Naive thymus-derived CD4-positive, alpha-beta T cell (primary cell): ENCODE measurements around the gene PTPRN2. TPM values are rescaled to one million over a fixed set of nuclear protein-coding genes. Genes with fewer than 3 reads are reported as not detected.
A peak's percentile ranks its signal among the peaks of the same experiment; 100 is the strongest.

Experiments used
- ATAC-seq: fragments of 150-1000 bp; cut with Tn5 transposase; 2 replicates; pipeline ENCODE4 v1.10.0; 2021; ENCODE audit warnings: mild to moderate bottlenecking, moderate library complexity
- CTCF ChIA-PET: fragments of 350-600 bp; sonication (Branson Sonifier 250); formaldehyde crosslinking; loops from one replicate; lab custom pipeline; 2021; ENCODE audit warnings: antibody characterized with exemption; lab: Charles Lee
- POLR2A ChIA-PET: fragments of 350-600 bp; sonication (Branson Sonifier 250); formaldehyde crosslinking; loops from one replicate; lab custom pipeline; 2021; ENCODE audit warnings: antibody characterized with exemption, inconsistent platforms; lab: Charles Lee
- DNase-seq, 9 donors: peaks; one replicate each; pipeline versions ENCODE4 v3.0.0 to v3.0.0-alpha.2; 2020 to 2022; ENCODE audit warnings: mixed read lengths in 1 of 9
- H3K27ac ChIP-seq: one replicate; pipeline ENCODE4 v1.7.0; 2013; ENCODE audit warnings: mild to moderate bottlenecking, low read depth, low read length, moderate library complexity
- H3K27me3 ChIP-seq, 2 donors: one replicate each; pipeline ENCODE4 v1.7.0; 2013; ENCODE audit warnings: low read length in 2 of 2, mild to moderate bottlenecking in 2 of 2, moderate library complexity in 2 of 2; ENCODE audit not compliant: control insufficient read depth in 2 of 2, insufficient read depth in 2 of 2
- H3K36me3 ChIP-seq, 3 experiments: 1 replicate in 2 of 3; 2 replicates in 1 of 3; pipeline ENCODE4 v1.7.0; 2013; ENCODE audit warnings: low read length in 3 of 3, mild to moderate bottlenecking in 3 of 3, moderate library complexity in 1 of 3; ENCODE audit not compliant: insufficient read depth in 3 of 3, control insufficient read depth in 2 of 3
- H3K4me1 ChIP-seq, 2 donors: one replicate each; pipeline ENCODE4 v1.7.0; 2013; ENCODE audit warnings: low read length in 2 of 2, mild to moderate bottlenecking in 2 of 2, moderate library complexity in 1 of 2; ENCODE audit not compliant: control insufficient read depth in 2 of 2, insufficient read depth in 2 of 2
- H3K4me3 ChIP-seq: 2 replicates; pipeline ENCODE4 v1.7.0; 2013; ENCODE audit warnings: mild to moderate bottlenecking, low read length
- H3K9me3 ChIP-seq, 3 experiments: 1 replicate in 2 of 3; 2 replicates in 1 of 3; pipeline ENCODE4 v1.7.0; 2013; ENCODE audit warnings: low read length in 3 of 3; ENCODE audit not compliant: control insufficient read depth in 2 of 3
- H3K27ac Mint-ChIP-seq, 9 donors: one replicate each; pipeline ENCODE4 v1.8.0; 2020 to 2022; ENCODE audit warnings: mixed read lengths in 9 of 9, mild to moderate bottlenecking in 8 of 9, moderate library complexity in 5 of 9, inconsistent platforms in 2 of 9
- H3K27me3 Mint-ChIP-seq, 5 donors: one replicate each; pipeline ENCODE4 v1.8.0; 2021 to 2022; ENCODE audit warnings: mixed read lengths in 5 of 5, mild to moderate bottlenecking in 1 of 5
- H3K36me3 Mint-ChIP-seq, 5 donors: one replicate each; pipeline ENCODE4 v1.8.0; 2020 to 2022; ENCODE audit warnings: mixed read lengths in 5 of 5, mild to moderate bottlenecking in 3 of 5, inconsistent platforms in 1 of 5
- H3K4me1 Mint-ChIP-seq, 7 donors: one replicate each; pipeline ENCODE4 v1.8.0; 2020 to 2022; ENCODE audit warnings: mixed read lengths in 7 of 7, mild to moderate bottlenecking in 3 of 7, inconsistent platforms in 1 of 7
- H3K4me3 Mint-ChIP-seq, 10 donors: one replicate each; pipeline ENCODE4 v1.8.0; 2020 to 2022; ENCODE audit warnings: mild to moderate bottlenecking in 10 of 10, mixed read lengths in 10 of 10, moderate library complexity in 6 of 10, inconsistent platforms in 2 of 10
- H3K9me3 Mint-ChIP-seq, 11 donors: one replicate each; pipeline ENCODE4 v1.8.0; 2020 to 2022; ENCODE audit warnings: mixed read lengths in 11 of 11, mild to moderate bottlenecking in 4 of 11, inconsistent platforms in 1 of 11, moderate library complexity in 1 of 11
- intact Hi-C, 2 donors: fragments of 100-400 bp; cut with micrococcal nuclease; formaldehyde crosslinking; loops; one replicate each; pipeline ENCODE4 v1.15.1; 2023
- polyA plus RNA-seq, 2 donors: library from polyadenylated mRNA; unstranded; fragments of 300-500 nt; fragmentation: Illumina TruSeq; gene quantifications; one replicate each; pipeline ENCODE4 v1.2.3, GENCODE V29; 2021
- total RNA-seq, 6 experiments: library from RNA in 5 of 6; stranded (reverse) in 5 of 6; gene quantifications; 1 replicate in 5 of 6; 2 replicates in 1 of 6; pipeline ENCODE4 v1.2.3 and lab custom pipeline; 2021 to 2026

PTPRN2 gene
- total and polyA plus RNA-seq, 7 experiments from 2014 or later: 0.58 to 2.3 (median 1.4) TPM

DNA sequence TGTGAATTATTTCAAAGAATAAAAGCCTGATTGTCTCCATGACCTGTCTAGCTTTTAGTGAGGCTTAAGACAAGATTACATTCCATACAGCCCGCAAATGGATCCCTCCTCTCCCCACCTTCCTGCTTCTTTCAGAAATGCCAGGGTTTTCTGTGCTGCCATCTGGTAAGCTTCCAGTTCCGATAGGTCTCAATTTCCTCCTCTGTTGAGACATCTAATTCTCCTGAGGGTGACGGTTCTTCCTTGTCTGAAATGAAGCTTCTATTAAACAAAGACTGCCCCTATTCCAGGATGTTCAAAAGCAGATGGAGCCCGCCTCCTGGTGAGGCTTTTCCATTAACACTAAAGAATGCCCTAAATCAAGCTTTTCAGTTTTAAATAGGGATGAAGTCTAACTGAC lies 295.6 kb downstream of the PTPRN2 start:
- POLR2A ChIA-PET: no interaction called here
- DNase-seq (no peak), ATAC-seq (no peak)
- Mint-ChIP-seq H3K36me3 (peaks cover 0 to 4% (median 0%) of the 10 kb centered on the region in 5 donors), H3K4me3 (no peak overlapping the region), H3K27me3 (peaks cover 0 to 11% (median 4%) of the 10 kb centered on the region in 5 donors), H3K9me3 (peaks cover 5 to 46% (median 21%) of the 10 kb centered on the region in 11 donors), H3K27ac (no peak overlapping the region), H3K4me1 (no peaks in the 10 kb centered on the region)
- H3K27ac ChIP-seq: no peak overlapping the region
- peaks cover 0 to 15% (median 5%) of the 10 kb centered on the region in 3 experiments for H3K9me3 ChIP-seq
- H3K27me3 ChIP-seq: no peaks in the 10 kb centered on the region
- H3K36me3 ChIP-seq: no peaks in the 10 kb centered on the region
- intact Hi-C loops: no loop called here
- CTCF ChIA-PET: no interaction called here
- H3K4me3 ChIP-seq: no peak overlapping the region
- no peaks in the 10 kb centered on the region for H3K4me1 ChIP-seq

DNA sequence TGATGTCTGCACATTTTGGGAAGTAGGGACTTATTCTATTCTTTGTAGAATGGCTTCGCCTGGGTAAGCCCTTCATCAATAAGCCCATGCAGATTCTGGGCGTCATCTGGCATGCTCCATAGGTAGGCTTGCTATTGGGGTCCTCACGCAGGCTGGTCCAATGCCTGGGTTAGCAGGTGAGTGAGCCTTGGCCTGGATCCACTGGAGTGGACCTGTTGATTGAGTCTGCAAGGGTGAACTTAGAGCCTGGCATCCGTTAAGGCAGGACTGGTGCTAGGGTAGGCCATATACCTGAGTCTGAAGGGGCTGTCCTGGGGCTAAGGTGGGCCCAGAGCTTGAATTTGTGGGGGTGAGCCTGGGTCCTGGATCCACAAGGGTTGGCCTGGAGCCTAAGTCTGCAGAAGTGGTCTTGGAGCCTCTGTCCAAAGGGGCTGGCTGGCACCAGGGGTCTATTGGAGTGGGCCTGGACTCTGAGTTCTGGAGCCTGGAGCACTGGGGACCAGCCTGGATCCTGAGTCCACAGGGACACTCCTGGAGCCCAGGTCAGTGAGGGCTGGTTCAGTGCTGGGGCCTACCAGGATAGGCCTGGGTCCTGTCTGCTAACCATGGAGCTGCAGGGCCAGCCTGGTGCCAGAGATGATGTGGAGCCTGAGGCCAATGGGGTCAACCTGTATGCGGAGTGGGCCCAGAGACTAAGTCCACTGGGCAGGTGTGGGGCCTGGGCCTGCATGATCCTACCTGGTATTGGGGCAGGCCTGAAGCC lies 297.7 kb downstream of the PTPRN2 start:
- Mint-ChIP-seq H3K27me3 (peaks cover 0 to 6% (median 0%) of the 10 kb centered on the region in 5 donors), H3K4me1 (no peaks in the 10 kb centered on the region), H3K9me3 (peaks cover 7 to 57% (median 30%) of the 10 kb centered on the region in 11 donors), H3K4me3 (no peak overlapping the region), H3K27ac (no peak overlapping the region), H3K36me3 (peaks cover 0 to 4% (median 0%) of the 10 kb centered on the region in 5 donors)
- H3K27me3 ChIP-seq: no peaks in the 10 kb centered on the region
- H3K27ac ChIP-seq: no peak overlapping the region
- ChIA-PET POLR2A (no interaction called here), CTCF (no interaction called here)
- no peak for ATAC-seq
- intact Hi-C loops: no loop called here
- H3K4me1 ChIP-seq: no peaks in the 10 kb centered on the region
- peaks cover 0 to 15% (median 5%) of the 10 kb centered on the region in 3 experiments for H3K9me3 ChIP-seq
- DNase-seq: no peak
- H3K36me3 ChIP-seq: no peaks in the 10 kb centered on the region
- H3K4me3 ChIP-seq: no peak overlapping the region

DNA sequence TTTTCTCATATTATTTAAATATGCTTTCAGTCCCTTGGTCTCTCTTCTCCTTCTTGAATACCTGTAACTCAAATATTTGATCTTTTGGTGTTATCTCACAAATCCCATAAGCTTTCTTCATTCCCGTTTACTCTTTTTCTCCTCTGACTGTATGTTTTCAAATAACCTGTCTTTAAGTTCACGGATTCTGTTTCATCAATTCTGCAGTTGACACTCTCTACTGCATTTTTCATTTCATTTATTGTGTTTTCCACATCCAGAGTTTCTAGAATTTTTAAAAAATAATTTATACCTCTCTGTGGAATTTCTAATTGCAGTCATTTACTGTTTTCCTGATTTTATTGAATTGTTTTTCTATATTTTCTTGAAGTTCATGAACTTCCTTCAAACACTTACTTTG lies 298.4 kb downstream of the PTPRN2 start:
- Histone ChIP-seq H3K36me3 (no peaks in the 10 kb centered on the region), H3K27ac (no peak overlapping the region), H3K4me3 (no peak overlapping the region), H3K4me1 (no peaks in the 10 kb centered on the region), H3K9me3 (peaks cover 0 to 15% (median 5%) of the 10 kb centered on the region in 3 experiments), H3K27me3 (no peaks in the 10 kb centered on the region)
- intact Hi-C loops: no loop called here
- Mint-ChIP-seq H3K4me3 (no peak overlapping the region), H3K27ac (no peak overlapping the region), H3K9me3 (peaks cover 7 to 57% (median 30%) of the 10 kb centered on the region in 11 donors), H3K4me1 (no peaks in the 10 kb centered on the region), H3K36me3 (peaks cover 0 to 4% (median 0%) of the 10 kb centered on the region in 5 donors), H3K27me3 (peaks cover 0 to 2% (median 0%) of the 10 kb centered on the region in 5 donors)
- POLR2A ChIA-PET: no interaction called here
- ATAC-seq: no peak
- DNase-seq: no peak
- CTCF ChIA-PET: no interaction called here

DNA sequence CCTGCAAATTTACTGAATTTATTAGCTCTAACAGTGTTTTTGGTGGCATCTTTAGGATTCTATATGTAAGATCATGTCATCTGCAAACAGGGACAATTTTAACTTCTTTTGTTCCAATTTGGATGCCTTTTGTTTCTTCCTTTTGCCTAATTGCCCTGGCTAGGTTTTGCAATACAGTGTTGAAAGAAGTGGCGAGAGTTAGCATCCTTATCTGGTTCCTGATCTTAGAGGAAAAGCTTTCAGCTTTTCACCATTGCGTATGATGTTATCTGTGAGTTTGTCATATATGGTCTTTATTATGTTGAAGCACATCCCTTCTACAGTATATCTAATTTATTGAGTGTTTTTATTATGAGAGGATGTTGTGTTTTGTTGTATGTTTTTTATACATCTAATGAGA lies 301.4 kb downstream of the PTPRN2 start:
- CTCF ChIA-PET: no interaction called here
- Histone ChIP-seq H3K27me3 (no peaks in the 10 kb centered on the region), H3K4me3 (no peak overlapping the region), H3K4me1 (no peaks in the 10 kb centered on the region), H3K27ac (no peak overlapping the region), H3K36me3 (no peaks in the 10 kb centered on the region), H3K9me3 (peaks cover 0 to 15% (median 5%) of the 10 kb centered on the region in 3 experiments)
- POLR2A ChIA-PET: no interaction called here
- Mint-ChIP-seq H3K4me3 (no peak overlapping the region), H3K9me3 (peaks cover 6 to 47% (median 27%) of the 10 kb centered on the region in 11 donors), H3K36me3 (peaks cover 0 to 4% (median 0%) of the 10 kb centered on the region in 5 donors), H3K4me1 (no peaks in the 10 kb centered on the region), H3K27me3 (no peaks in the 10 kb centered on the region), H3K27ac (no peak overlapping the region)
- ATAC-seq: no peak
- intact Hi-C loops: no loop called here
- no peak for DNase-seq

DNA sequence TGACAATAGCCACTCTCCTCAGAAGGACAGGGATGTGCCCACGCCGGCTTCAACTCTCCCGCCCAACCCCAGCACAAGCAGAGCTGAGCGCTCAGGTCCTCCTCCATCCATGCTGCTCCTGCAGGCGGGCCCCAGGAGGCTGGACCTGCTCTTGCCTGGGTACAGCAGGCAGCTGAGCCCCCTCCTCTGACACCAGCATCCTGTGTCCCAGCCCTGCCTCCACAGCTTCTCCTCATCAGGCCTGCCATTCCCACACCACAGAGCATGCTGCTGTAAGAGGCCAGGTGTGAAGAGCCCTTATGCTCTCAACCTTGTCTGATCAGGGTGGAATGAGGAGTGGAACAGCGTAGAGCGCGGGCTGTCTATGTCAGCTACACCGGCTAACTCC lies 302.2 kb downstream of the PTPRN2 start:
- no peaks in the 10 kb centered on the region for H3K4me1 ChIP-seq
- no peak overlapping the region for H3K27ac ChIP-seq
- peaks cover 4 to 39% (median 27%) of the 10 kb centered on the region in 11 donors for H3K9me3 Mint-ChIP-seq
- ChIA-PET CTCF (no interaction called here), POLR2A (no interaction called here)
- H3K36me3 Mint-ChIP-seq: peaks cover 0 to 4% (median 0%) of the 10 kb centered on the region in 5 donors
- no peak overlapping the region for H3K4me3 ChIP-seq
- H3K9me3 ChIP-seq: peaks cover 0 to 12% (median 5%) of the 10 kb centered on the region in 3 experiments
- H3K27me3 Mint-ChIP-seq: no peaks in the 10 kb centered on the region
- no peak for DNase-seq
- no peak for ATAC-seq
- no peaks in the 10 kb centered on the region for H3K4me1 Mint-ChIP-seq
- intact Hi-C loops: no loop called here
- no peaks in the 10 kb centered on the region for H3K36me3 ChIP-seq
- H3K27ac Mint-ChIP-seq: no peak overlapping the region
- no peak overlapping the region for H3K4me3 Mint-ChIP-seq
- H3K27me3 ChIP-seq: no peaks in the 10 kb centered on the region

DNA sequence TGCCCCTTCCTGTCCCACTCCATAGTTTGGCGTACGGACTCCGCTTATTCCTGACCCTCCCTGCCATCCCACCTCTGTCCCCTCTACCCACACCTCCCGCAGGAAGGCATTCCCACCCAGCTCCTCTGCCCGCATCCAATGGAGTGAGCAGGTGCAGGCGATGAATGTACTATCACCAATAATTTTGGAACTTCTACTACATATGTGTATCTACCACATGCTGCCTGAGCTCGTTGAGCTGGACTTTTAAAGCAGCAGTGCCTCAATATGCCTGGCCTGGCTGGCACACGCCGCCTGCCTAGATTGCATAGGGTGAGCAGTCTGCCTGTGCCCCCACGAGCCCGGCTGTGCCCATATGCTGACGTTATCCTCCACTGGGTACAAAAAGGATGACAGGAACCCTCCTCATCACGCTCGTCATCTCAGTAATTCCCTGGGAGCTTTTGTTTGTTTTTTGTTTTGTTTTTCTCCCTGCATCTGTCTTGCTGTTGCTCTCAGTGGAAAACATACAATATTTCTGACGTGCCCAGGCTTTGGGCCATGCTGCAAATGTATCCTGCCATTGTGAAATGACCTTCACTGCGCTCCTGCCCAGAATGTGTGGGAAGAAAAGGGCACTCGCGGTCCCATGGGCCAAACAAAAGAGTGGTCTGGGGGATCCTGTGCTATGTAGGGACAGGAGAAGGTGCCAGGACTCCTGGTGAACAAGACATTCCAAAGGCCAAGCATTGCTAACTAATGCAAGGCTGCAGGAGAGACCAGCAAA lies 302.8 kb downstream of the PTPRN2 start:
- no peak for DNase-seq
- Histone ChIP-seq H3K4me1 (no peaks in the 10 kb centered on the region), H3K27me3 (no peaks in the 10 kb centered on the region), H3K4me3 (no peak overlapping the region), H3K9me3 (peaks cover 0 to 7% (median 4%) of the 10 kb centered on the region in 3 experiments), H3K27ac (no peak overlapping the region), H3K36me3 (no peaks in the 10 kb centered on the region)
- no peak for ATAC-seq
- peak overlapping the region in 1 of 9 donors; percentile 23 for H3K27ac Mint-ChIP-seq
- H3K4me1 Mint-ChIP-seq: no peaks in the 10 kb centered on the region
- intact Hi-C loops: no loop called here
- POLR2A ChIA-PET: no interaction called here
- H3K36me3 Mint-ChIP-seq: peaks cover 0 to 4% (median 0%) of the 10 kb centered on the region in 5 donors
- CTCF ChIA-PET: no interaction called here
- H3K4me3 Mint-ChIP-seq: no peak overlapping the region
- no peaks in the 10 kb centered on the region for H3K27me3 Mint-ChIP-seq
- peaks cover 4 to 38% (median 27%) of the 10 kb centered on the region in 11 donors for H3K9me3 Mint-ChIP-seq
